ENCODE measurements around the gene SDK1. TPM values are rescaled to one million over a fixed set of nuclear protein-coding genes. Genes with fewer than 3 reads are reported as not detected.

The SDK1 gene
- total and polyA plus RNA-seq, 4 donors = 0.12 to 0.47 (median 0.36) TPM

DNA sequence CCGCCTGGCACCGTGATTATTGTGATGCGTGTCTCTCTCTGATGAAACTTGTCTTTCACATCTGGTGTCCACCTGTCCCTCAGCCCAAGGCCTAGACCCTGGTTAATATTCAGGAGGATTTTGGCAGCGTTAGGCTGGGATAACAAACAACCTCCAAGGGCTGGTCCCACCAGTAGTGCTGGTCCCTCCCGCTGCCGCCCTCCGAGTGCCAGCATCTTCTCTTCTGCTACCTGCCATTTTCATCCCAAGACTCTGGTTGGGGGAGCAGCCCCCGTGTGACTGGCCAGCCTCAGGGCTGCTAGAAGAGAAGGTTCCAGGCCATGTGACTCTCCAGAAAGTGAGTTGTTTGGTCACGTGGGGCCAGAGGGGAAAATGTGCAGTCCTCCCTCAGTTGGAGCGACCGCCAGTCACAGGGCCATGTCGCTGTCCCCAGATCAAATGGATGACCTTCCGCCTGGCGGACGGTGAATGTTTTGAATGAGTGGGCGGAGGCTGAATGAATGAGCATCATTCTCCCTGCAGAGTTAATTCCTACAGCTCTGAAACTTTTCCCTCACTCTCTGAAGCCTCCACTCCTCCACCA is 901.2 kb downstream of the SDK1 start:
- 92% methylated on average over 16 of the region's 16 CpGs for WGBS
- Histone ChIP-seq H3K4me3 (ENCODE audit: low read depth in 1 of 3, low read length in 3 of 3) (no peak overlapping the region), H3K4me1 (ENCODE audit: control insufficient read depth in 4 of 4, insufficient read depth in 4 of 4, low read length in 3 of 4) (no peaks in the 10 kb centered on the region), H3K36me3 (ENCODE audit: control insufficient read depth in 4 of 4, insufficient read depth in 3 of 4, low read depth in 1 of 4, low read length in 3 of 4) (no peaks in the 10 kb centered on the region), H3K9me3 (ENCODE audit: control insufficient read depth in 4 of 4, low read length in 3 of 4) (peaks cover 0 to 3% (median 0%) of the 10 kb centered on the region in 4 donors), H3K27ac (ENCODE audit: low read depth in 1 of 2, low read length in 2 of 2) (no peak overlapping the region), H3K27me3 (ENCODE audit: control insufficient read depth in 4 of 4, insufficient read depth in 4 of 4, low read length in 3 of 4) (no peaks in the 10 kb centered on the region), H3K9ac (ENCODE audit: low read depth in 1 of 2, low read length in 2 of 2) (no peak overlapping the region)
- TF ChIP-seq SP1 (IDR thresholded peaks at IDR 0.05) (no peak), RAD21 (IDR thresholded peaks at IDR 0.05) (no peak), JUND (IDR thresholded peaks at IDR 0.05) (no peak), NR2F2 (IDR thresholded peaks at IDR 0.05) (no peak), FOXA1 (IDR thresholded peaks at IDR 0.05) (no peak), RXRA (IDR thresholded peaks at IDR 0.05) (no peak), YY1 (IDR thresholded peaks at IDR 0.05) (no peak), TAF1 (conservative IDR thresholded peaks at IDR 0.05) (no peak), REST (IDR thresholded peaks at IDR 0.05) (no peak), HNF4G (IDR thresholded peaks at IDR 0.05) (no peak), GABPA (IDR thresholded peaks at IDR 0.05 in 1 of 2, conservative IDR thresholded peaks at IDR 0.05 in 1 of 2) (no peak), FOXA2 (IDR thresholded peaks at IDR 0.05) (no peak)
- TF ChIP-seq, protein P1, sequence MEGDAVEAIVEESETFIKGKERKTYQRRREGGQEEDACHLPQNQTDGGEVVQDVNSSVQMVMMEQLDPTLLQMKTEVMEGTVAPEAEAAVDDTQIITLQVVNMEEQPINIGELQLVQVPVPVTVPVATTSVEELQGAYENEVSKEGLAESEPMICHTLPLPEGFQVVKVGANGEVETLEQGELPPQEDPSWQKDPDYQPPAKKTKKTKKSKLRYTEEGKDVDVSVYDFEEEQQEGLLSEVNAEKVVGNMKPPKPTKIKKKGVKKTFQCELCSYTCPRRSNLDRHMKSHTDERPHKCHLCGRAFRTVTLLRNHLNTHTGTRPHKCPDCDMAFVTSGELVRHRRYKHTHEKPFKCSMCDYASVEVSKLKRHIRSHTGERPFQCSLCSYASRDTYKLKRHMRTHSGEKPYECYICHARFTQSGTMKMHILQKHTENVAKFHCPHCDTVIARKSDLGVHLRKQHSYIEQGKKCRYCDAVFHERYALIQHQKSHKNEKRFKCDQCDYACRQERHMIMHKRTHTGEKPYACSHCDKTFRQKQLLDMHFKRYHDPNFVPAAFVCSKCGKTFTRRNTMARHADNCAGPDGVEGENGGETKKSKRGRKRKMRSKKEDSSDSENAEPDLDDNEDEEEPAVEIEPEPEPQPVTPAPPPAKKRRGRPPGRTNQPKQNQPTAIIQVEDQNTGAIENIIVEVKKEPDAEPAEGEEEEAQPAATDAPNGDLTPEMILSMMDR (IDR thresholded peaks at IDR 0.05; ENCODE audit: low read depth, low read length, missing input control) = no peak
- TF ChIP-seq, protein P2, sequence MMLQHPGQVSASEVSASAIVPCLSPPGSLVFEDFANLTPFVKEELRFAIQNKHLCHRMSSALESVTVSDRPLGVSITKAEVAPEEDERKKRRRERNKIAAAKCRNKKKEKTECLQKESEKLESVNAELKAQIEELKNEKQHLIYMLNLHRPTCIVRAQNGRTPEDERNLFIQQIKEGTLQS (IDR thresholded peaks at IDR 0.05) = no peak
- TF ChIP-seq, protein P3, sequence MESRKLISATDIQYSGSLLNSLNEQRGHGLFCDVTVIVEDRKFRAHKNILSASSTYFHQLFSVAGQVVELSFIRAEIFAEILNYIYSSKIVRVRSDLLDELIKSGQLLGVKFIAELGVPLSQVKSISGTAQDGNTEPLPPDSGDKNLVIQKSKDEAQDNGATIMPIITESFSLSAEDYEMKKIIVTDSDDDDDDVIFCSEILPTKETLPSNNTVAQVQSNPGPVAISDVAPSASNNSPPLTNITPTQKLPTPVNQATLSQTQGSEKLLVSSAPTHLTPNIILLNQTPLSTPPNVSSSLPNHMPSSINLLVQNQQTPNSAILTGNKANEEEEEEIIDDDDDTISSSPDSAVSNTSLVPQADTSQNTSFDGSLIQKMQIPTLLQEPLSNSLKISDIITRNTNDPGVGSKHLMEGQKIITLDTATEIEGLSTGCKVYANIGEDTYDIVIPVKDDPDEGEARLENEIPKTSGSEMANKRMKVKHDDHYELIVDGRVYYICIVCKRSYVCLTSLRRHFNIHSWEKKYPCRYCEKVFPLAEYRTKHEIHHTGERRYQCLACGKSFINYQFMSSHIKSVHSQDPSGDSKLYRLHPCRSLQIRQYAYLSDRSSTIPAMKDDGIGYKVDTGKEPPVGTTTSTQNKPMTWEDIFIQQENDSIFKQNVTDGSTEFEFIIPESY (IDR thresholded peaks at IDR 0.05) = no peak
- no peak for DNase-seq (ENCODE audit: low spot score)

GRCh38 chr7:4202954-4203353 is 901.9 kb downstream of the SDK1 start:
- Histone ChIP-seq H3K9ac (ENCODE audit: low read depth in 1 of 2, low read length in 2 of 2) (no peak overlapping the region), H3K36me3 (ENCODE audit: control insufficient read depth in 4 of 4, insufficient read depth in 3 of 4, low read depth in 1 of 4, low read length in 3 of 4) (no peaks in the 10 kb centered on the region), H3K9me3 (ENCODE audit: control insufficient read depth in 4 of 4, low read length in 3 of 4) (peaks cover 0 to 3% (median 0%) of the 10 kb centered on the region in 4 donors), H3K27me3 (ENCODE audit: control insufficient read depth in 4 of 4, insufficient read depth in 4 of 4, low read length in 3 of 4) (no peaks in the 10 kb centered on the region), H3K4me1 (ENCODE audit: control insufficient read depth in 4 of 4, insufficient read depth in 4 of 4, low read length in 3 of 4) (no peaks in the 10 kb centered on the region), H3K4me3 (ENCODE audit: low read depth in 1 of 3, low read length in 3 of 3) (no peak overlapping the region), H3K27ac (ENCODE audit: low read depth in 1 of 2, low read length in 2 of 2) (no peak overlapping the region)
- no peak for TF ChIP-seq RXRA (IDR thresholded peaks at IDR 0.05)
- TF ChIP-seq EGR1 (IDR thresholded peaks at IDR 0.05; ENCODE audit: low read depth in 2 of 2) = no peak
- TF ChIP-seq HNF4G (IDR thresholded peaks at IDR 0.05) = no peak
- no peak for TF ChIP-seq FOXA1 (IDR thresholded peaks at IDR 0.05)
- TF ChIP-seq JUND (IDR thresholded peaks at IDR 0.05) = no peak
- TF ChIP-seq, protein P2 (IDR thresholded peaks at IDR 0.05) = no peak
- TF ChIP-seq GABPA (IDR thresholded peaks at IDR 0.05 in 1 of 2, conservative IDR thresholded peaks at IDR 0.05 in 1 of 2) = no peak
- TF ChIP-seq, protein P1 (IDR thresholded peaks at IDR 0.05; ENCODE audit: low read depth, low read length, missing input control) = no peak
- TF ChIP-seq TAF1 (conservative IDR thresholded peaks at IDR 0.05) = no peak
- TF ChIP-seq HNF4A (conservative IDR thresholded peaks at IDR 0.05) = no peak
- TF ChIP-seq RAD21 (IDR thresholded peaks at IDR 0.05) = no peak
- TF ChIP-seq, protein P3 (IDR thresholded peaks at IDR 0.05) = no peak
- no peak for TF ChIP-seq NR2F2 (IDR thresholded peaks at IDR 0.05)
- TF ChIP-seq, protein P4, sequence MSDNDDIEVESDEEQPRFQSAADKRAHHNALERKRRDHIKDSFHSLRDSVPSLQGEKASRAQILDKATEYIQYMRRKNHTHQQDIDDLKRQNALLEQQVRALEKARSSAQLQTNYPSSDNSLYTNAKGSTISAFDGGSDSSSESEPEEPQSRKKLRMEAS (IDR thresholded peaks at IDR 0.05) = no peak
- no peak for TF ChIP-seq SP1 (IDR thresholded peaks at IDR 0.05)
- WGBS = 85% methylated on average over 16 of the region's 16 CpGs
- no peak for DNase-seq (ENCODE audit: low spot score)

Data from liver (tissue), 9 donors.